Measurements from ENCODE around the gene TEC.
"Not testable (repeated sequence)": the region's sequence is repeated elsewhere in the genome, so short reads cannot be mapped to it uniquely, and the experiment has no call there.

TEC gene

GRCh38 chr4:48167538-48168263, 101.9 kb downstream of the TEC start:
- no peak for DNase-seq

GRCh38 chr4:48164561-48164960, 105.1 kb downstream of the TEC start:
- not testable (repeated sequence) for DNase-seq

- no peak for DNase-seq
These were observed 105.9 kb downstream of the TEC start for GRCh38 chr4:48163746-48164145.

- peak in 3 of 58 donors; percentile 6 to 17 (median 15) for DNase-seq
These were observed 107.5 kb downstream of the TEC start for GRCh38 chr4:48162162-48162561.

- no peak for DNase-seq
These were observed 112.4 kb downstream of the TEC start for GRCh38 chr4:48157271-48157670.

GRCh38 chr4:48156423-48156822, 113.2 kb downstream of the TEC start:
- DNase-seq = no peak

- DNase-seq = no peak
These were observed 115.7 kb downstream of the TEC start for GRCh38 chr4:48153791-48154550.

GRCh38 chr4:48152259-48152658, 117.4 kb downstream of the TEC start:
- no peak for DNase-seq

GRCh38 chr4:48149827-48150370, 119.7 kb downstream of the TEC start:
- no peak for DNase-seq

- no peak for DNase-seq
These were observed 122.0 kb downstream of the TEC start for GRCh38 chr4:48147621-48148020.

GRCh38 chr4:48141048-48141447, 128.6 kb downstream of the TEC start:
- DNase-seq = no peak

GRCh38 chr4:48139691-48140090, 129.9 kb downstream of the TEC start:
- peak in 11 of 58 donors; percentile 2 to 27 (median 11) for DNase-seq

GRCh38 chr4:48138936-48139335, 130.7 kb downstream of the TEC start:
- DNase-seq = no peak

GRCh38 chr4:48138511-48138910, 131.1 kb downstream of the TEC start:
- no peak for DNase-seq

- no peak for DNase-seq
These were observed 131.8 kb downstream of the TEC start for GRCh38 chr4:48137846-48138245.

- DNase-seq = no peak
These were observed 135.6 kb downstream of the TEC start, which contains the start of gene TXK for GRCh38 chr4:48134081-48134480. TXK (minus strand) TSS chr4:48134250; CDS start chr4:48134170, 80 bp downstream.

- DNase-seq = no peak
These were observed 136.0 kb downstream of the TEC start for GRCh38 chr4:48133669-48134068.

- no peak for DNase-seq
These were observed 137.9 kb downstream of the TEC start for GRCh38 chr4:48131736-48132135.

GRCh38 chr4:48130100-48130499, 139.5 kb downstream of the TEC start:
- no peak for DNase-seq

GRCh38 chr4:48129307-48130014, 140.2 kb downstream of the TEC start:
- peak in 1 of 58 donors; percentile 2 for DNase-seq

GRCh38 chr4:48127682-48128404, 141.8 kb downstream of the TEC start:
- DNase-seq = peak in 19 of 58 donors; percentile 0 to 19 (median 5)

All from anterior cingulate cortex (tissue), 58 donors.